ENCODE results near the gene EGR4.
"Not testable (repeated sequence)": the region's sequence is repeated elsewhere in the genome, so short reads cannot be mapped to it uniquely, and the experiment has no call there.

The EGR4 gene

DNA sequence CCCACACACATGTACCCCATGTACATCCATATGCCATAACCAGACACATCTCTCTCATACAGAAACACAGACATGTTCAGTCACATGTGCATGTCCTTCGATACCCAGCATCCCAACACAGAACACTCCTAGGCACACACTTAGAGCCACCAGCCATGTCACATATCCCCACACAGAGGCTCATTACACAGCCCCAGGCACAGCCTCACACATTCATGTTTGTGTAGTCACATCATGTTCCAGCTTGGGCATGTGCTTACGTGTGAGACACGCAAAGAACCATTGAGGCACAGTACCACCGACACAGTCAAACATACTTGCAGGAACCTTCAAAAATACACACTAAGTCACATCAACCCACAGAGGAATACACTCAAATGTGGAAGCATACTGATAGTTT, 26.3 kb downstream of the EGR4 start:
- H3K27ac ChIP-seq = no peak overlapping the region; the same call in 1 of the 2 replicates
- TF ChIP-seq CTCF (conservative IDR thresholded peaks at IDR 0.05) = no peak

- H3K27ac ChIP-seq = no peak overlapping the region; the same call in 1 of the 2 replicates
- no peak for TF ChIP-seq CTCF (conservative IDR thresholded peaks at IDR 0.05)
These were observed 27.1 kb downstream of the EGR4 start for GRCh38 chr2:73266061-73266901.

GRCh38 chr2:73265298-73266060, 27.9 kb downstream of the EGR4 start:
- H3K27ac ChIP-seq = no peak overlapping the region; the same call in 1 of the 2 replicates
- TF ChIP-seq CTCF (conservative IDR thresholded peaks at IDR 0.05) = no peak

GRCh38 chr2:73264783-73265182, 28.6 kb downstream of the EGR4 start:
- no peak for TF ChIP-seq CTCF (conservative IDR thresholded peaks at IDR 0.05)
- H3K27ac ChIP-seq = no peak overlapping the region

- TF ChIP-seq CTCF (conservative IDR thresholded peaks at IDR 0.05) = no peak
- no peak overlapping the region for H3K27ac ChIP-seq
These were observed 29.1 kb downstream of the EGR4 start for GRCh38 chr2:73264332-73264606.

GRCh38 chr2:73263540-73264331, 29.6 kb downstream of the EGR4 start:
- no peak overlapping the region for H3K27ac ChIP-seq
- no peak for TF ChIP-seq CTCF (conservative IDR thresholded peaks at IDR 0.05)

- not testable (repeated sequence) for H3K27ac ChIP-seq
These were observed 30.5 kb downstream of the EGR4 start for GRCh38 chr2:73262691-73263429.

Data from VCaP (cell line).